Natural killer cell treated with Interleukin-12 subunit alpha and Interleukin-12 subunit beta and Interleukin-15 and Interleukin-18, amount 100 ng/mL, for 72 hours (primary cell): ENCODE measurements around the gene TBX18. TPM values are rescaled to one million over a fixed set of nuclear protein-coding genes. Genes with fewer than 3 reads are reported as not detected.
A peak's percentile ranks its signal among the peaks of the same experiment; 100 is the strongest.

Source experiments
- ATAC-seq, 2 donors: fragments of 150-1000 bp; cut with Tn5 transposase in 1 of 2; sonication (Bioruptor Pico), chemical (Tn5 transposase) in 1 of 2; 2 replicates each; pipeline ENCODE4 v1.10.0; 2021
- DNase-seq: peaks from one replicate; pipeline ENCODE4 v3.0.0; 2022; ENCODE audit warnings: low spot score
- H3K27ac Mint-ChIP-seq, 2 donors: 1 replicate in 1 of 2; 2 replicates in 1 of 2; pipeline ENCODE4 v1.8.0; 2022; ENCODE audit warnings: mixed read lengths in 2 of 2, mild to moderate bottlenecking in 1 of 2, moderate library complexity in 1 of 2
- H3K27me3 Mint-ChIP-seq, 2 donors: 1 replicate in 1 of 2; 2 replicates in 1 of 2; pipeline ENCODE4 v1.8.0; 2022; ENCODE audit warnings: mixed read lengths in 2 of 2
- H3K36me3 Mint-ChIP-seq: one replicate; pipeline ENCODE4 v1.8.0; 2022; ENCODE audit warnings: mixed read lengths
- H3K4me1 Mint-ChIP-seq, 2 donors: 1 replicate in 1 of 2; 2 replicates in 1 of 2; pipeline ENCODE4 v1.8.0; 2022; ENCODE audit warnings: low read depth in 2 of 2, mixed read lengths in 2 of 2, mild to moderate bottlenecking in 1 of 2
- H3K4me3 Mint-ChIP-seq: one replicate; pipeline ENCODE4 v1.8.0; 2022; ENCODE audit warnings: mixed read lengths
- H3K9me3 Mint-ChIP-seq: 2 replicates; pipeline ENCODE4 v1.8.0; 2022; ENCODE audit warnings: mixed read lengths
- total RNA-seq, 2 donors: library from RNA; stranded (reverse); gene quantifications; one replicate each; pipeline ENCODE4 v1.2.3, GENCODE V29; 2022

Gene TBX18
- total RNA-seq, 2 donors from 2014 or later, result not detected

- Mint-ChIP-seq H3K4me3 (no peak overlapping the region), H3K27me3 (no peaks in the 10 kb centered on the region), H3K9me3 (no peaks in the 10 kb centered on the region), H3K4me1 (no peaks in the 10 kb centered on the region), H3K27ac (no peak overlapping the region), H3K36me3 (no peaks in the 10 kb centered on the region)
- no peak for DNase-seq
- no peak for ATAC-seq
Observed at GRCh38 chr6:84749181-84749580, 15.2 kb downstream of the TBX18 start.

GRCh38 chr6:84748376-84748775, 16.0 kb downstream of the TBX18 start:
- Mint-ChIP-seq H3K4me1 (no peaks in the 10 kb centered on the region), H3K27me3 (no peaks in the 10 kb centered on the region), H3K27ac (no peak overlapping the region), H3K4me3 (no peak overlapping the region), H3K36me3 (no peaks in the 10 kb centered on the region), H3K9me3 (no peaks in the 10 kb centered on the region)
- DNase-seq (no peak), ATAC-seq (no peak)

GRCh38 chr6:84743616-84744015, 20.8 kb downstream of the TBX18 start:
- H3K27me3 Mint-ChIP-seq, result no peaks in the 10 kb centered on the region
- H3K27ac Mint-ChIP-seq, result no peak overlapping the region
- no peak for ATAC-seq
- no peaks in the 10 kb centered on the region for H3K36me3 Mint-ChIP-seq
- H3K4me3 Mint-ChIP-seq, result no peak overlapping the region
- H3K9me3 Mint-ChIP-seq, result no peaks in the 10 kb centered on the region
- no peaks in the 10 kb centered on the region for H3K4me1 Mint-ChIP-seq
- DNase-seq, result no peak

- ATAC-seq (no peak), DNase-seq (no peak)
- no peaks in the 10 kb centered on the region for H3K36me3 Mint-ChIP-seq
- no peak overlapping the region for H3K27ac Mint-ChIP-seq
- H3K4me1 Mint-ChIP-seq, result no peaks in the 10 kb centered on the region
- no peak overlapping the region for H3K4me3 Mint-ChIP-seq
- H3K27me3 Mint-ChIP-seq, result peaks cover 0 to 3% of the 10 kb centered on the region in 2 donors
- no peaks in the 10 kb centered on the region for H3K9me3 Mint-ChIP-seq
Observed at GRCh38 chr6:84740385-84740784, 24.0 kb downstream of the TBX18 start.

GRCh38 chr6:84739866-84740208, 24.6 kb downstream of the TBX18 start:
- H3K27me3 Mint-ChIP-seq, result peaks cover 0 to 3% of the 10 kb centered on the region in 2 donors
- H3K36me3 Mint-ChIP-seq, result no peaks in the 10 kb centered on the region
- H3K4me1 Mint-ChIP-seq, result no peaks in the 10 kb centered on the region
- DNase-seq, result no peak
- no peaks in the 10 kb centered on the region for H3K9me3 Mint-ChIP-seq
- ATAC-seq, result no peak
- no peak overlapping the region for H3K4me3 Mint-ChIP-seq
- no peak overlapping the region for H3K27ac Mint-ChIP-seq

- Mint-ChIP-seq H3K27me3 (peaks cover 0 to 3% of the 10 kb centered on the region in 2 donors), H3K36me3 (no peaks in the 10 kb centered on the region), H3K4me3 (no peak overlapping the region), H3K9me3 (no peaks in the 10 kb centered on the region), H3K4me1 (no peaks in the 10 kb centered on the region), H3K27ac (no peak overlapping the region)
- ATAC-seq (peak in 1 of 2 donors; percentile 20), DNase-seq (no peak)
Observed at GRCh38 chr6:84738996-84739865, 25.2 kb downstream of the TBX18 start.

- Mint-ChIP-seq H3K27ac (no peak overlapping the region), H3K4me1 (no peaks in the 10 kb centered on the region), H3K9me3 (peaks cover 3% of the 10 kb centered on the region), H3K27me3 (peaks cover 0 to 3% of the 10 kb centered on the region in 2 donors), H3K4me3 (no peak overlapping the region), H3K36me3 (no peaks in the 10 kb centered on the region)
- ATAC-seq (no peak), DNase-seq (no peak)
Observed at GRCh38 chr6:84733889-84734288, 30.5 kb downstream of the TBX18 start.

- ATAC-seq, result no peak
- no peaks in the 10 kb centered on the region for H3K36me3 Mint-ChIP-seq
- no peak for DNase-seq
- H3K27me3 Mint-ChIP-seq, result no peaks in the 10 kb centered on the region
- H3K4me1 Mint-ChIP-seq, result no peaks in the 10 kb centered on the region
- H3K9me3 Mint-ChIP-seq, result peaks cover 3% of the 10 kb centered on the region
- H3K4me3 Mint-ChIP-seq, result no peak overlapping the region
- no peak overlapping the region for H3K27ac Mint-ChIP-seq
Observed at GRCh38 chr6:84731901-84732300, 32.5 kb downstream of the TBX18 start.

- H3K9me3 Mint-ChIP-seq, result peaks cover 8% of the 10 kb centered on the region
- H3K4me3 Mint-ChIP-seq, result no peak overlapping the region
- ATAC-seq, result no peak
- H3K27ac Mint-ChIP-seq, result no peak overlapping the region
- DNase-seq, result no peak
- H3K4me1 Mint-ChIP-seq, result no peaks in the 10 kb centered on the region
- H3K27me3 Mint-ChIP-seq, result no peaks in the 10 kb centered on the region
- H3K36me3 Mint-ChIP-seq, result no peaks in the 10 kb centered on the region
Observed at GRCh38 chr6:84731401-84731800, 33.0 kb downstream of the TBX18 start.

GRCh38 chr6:84728602-84729001, 35.8 kb downstream of the TBX18 start:
- Mint-ChIP-seq H3K36me3 (no peaks in the 10 kb centered on the region), H3K4me3 (no peak overlapping the region), H3K27me3 (no peaks in the 10 kb centered on the region), H3K9me3 (peaks cover 8% of the 10 kb centered on the region), H3K27ac (no peak overlapping the region), H3K4me1 (no peaks in the 10 kb centered on the region)
- ATAC-seq (no peak), DNase-seq (no peak)

GRCh38 chr6:84719152-84719551, 45.2 kb downstream of the TBX18 start:
- Mint-ChIP-seq H3K27ac (no peak overlapping the region), H3K4me3 (no peak overlapping the region), H3K9me3 (peaks cover 3% of the 10 kb centered on the region), H3K36me3 (no peaks in the 10 kb centered on the region), H3K4me1 (no peaks in the 10 kb centered on the region), H3K27me3 (no peaks in the 10 kb centered on the region)
- DNase-seq (no peak), ATAC-seq (no peak)

- H3K9me3 Mint-ChIP-seq, result peaks cover 3% of the 10 kb centered on the region
- no peaks in the 10 kb centered on the region for H3K27me3 Mint-ChIP-seq
- H3K27ac Mint-ChIP-seq, result no peak overlapping the region
Observed at GRCh38 chr6:84718038-84718955, 46.1 kb downstream of the TBX18 start.

GRCh38 chr6:84709121-84709520, 55.3 kb downstream of the TBX18 start:
- Mint-ChIP-seq H3K9me3 (no peaks in the 10 kb centered on the region), H3K4me3 (no peak overlapping the region), H3K36me3 (no peaks in the 10 kb centered on the region), H3K27me3 (no peaks in the 10 kb centered on the region), H3K27ac (no peak overlapping the region), H3K4me1 (no peaks in the 10 kb centered on the region)
- DNase-seq, result no peak
- no peak for ATAC-seq

More at GRCh38 chr6:84718038-84718955, 46.1 kb downstream of the TBX18 start:
- DNase-seq (no peak), ATAC-seq (no peak)
- Mint-ChIP-seq H3K4me1 (no peaks in the 10 kb centered on the region), H3K4me3 (no peak overlapping the region), H3K36me3 (no peaks in the 10 kb centered on the region)

GRCh38 chr6:84707171-84707570, 57.2 kb downstream of the TBX18 start:
- no peak for DNase-seq
- Mint-ChIP-seq H3K36me3 (no peaks in the 10 kb centered on the region), H3K4me1 (no peaks in the 10 kb centered on the region), H3K4me3 (no peak overlapping the region), H3K27ac (no peak overlapping the region), H3K9me3 (peaks cover 2% of the 10 kb centered on the region), H3K27me3 (no peaks in the 10 kb centered on the region)
- ATAC-seq, result no peak
